Endodermal cell (in vitro differentiated cells): ENCODE results near the gene SH3BP5. TPM values are rescaled to one million over a fixed set of nuclear protein-coding genes. Genes with fewer than 3 reads are reported as not detected.
A peak's percentile ranks its signal among the peaks of the same experiment; 100 is the strongest.
"Not testable (repeated sequence)": the region's sequence is repeated elsewhere in the genome, so short reads cannot be mapped to it uniquely, and the experiment has no call there.

ENCODE experiments used
- DNase-seq: peaks from one replicate; pipeline ENCODE4 v3.0.0-alpha.2; 2017
- H3K27ac ChIP-seq: 2 replicates; pipeline ENCODE4 v1.5.1; 2013; ENCODE audit warnings: mild to moderate bottlenecking, low read depth, low read length, moderate library complexity
- H3K27me3 ChIP-seq: 2 replicates; pipeline ENCODE4 v1.6.1; 2013; ENCODE audit warnings: mild to moderate bottlenecking, low read length, moderate library complexity; ENCODE audit not compliant: insufficient read depth, control insufficient read depth, poor library complexity, severe bottlenecking
- H3K36me3 ChIP-seq: 2 replicates; pipeline ENCODE4 v1.7.0; 2013; ENCODE audit warnings: mild to moderate bottlenecking, low read length, moderate library complexity; ENCODE audit not compliant: control insufficient read depth, insufficient read depth
- H3K4me1 ChIP-seq: one replicate; pipeline ENCODE4 v1.7.0; 2013; ENCODE audit warnings: low read length; ENCODE audit not compliant: control insufficient read depth, insufficient read depth
- H3K4me3 ChIP-seq: 2 replicates; pipeline ENCODE4 v1.5.1; 2013; ENCODE audit warnings: mild to moderate bottlenecking, low read length, moderate library complexity
- H3K9ac ChIP-seq: 2 replicates; pipeline ENCODE4 v1.6.1; 2013; ENCODE audit warnings: mild to moderate bottlenecking, low read length, moderate library complexity; ENCODE audit not compliant: poor library complexity, severe bottlenecking; ENCODE audit errors: extremely low read depth
- H3K9me3 ChIP-seq: 2 replicates; pipeline ENCODE4 v1.6.1; 2013; ENCODE audit warnings: mild to moderate bottlenecking, low read length, moderate library complexity; ENCODE audit not compliant: control insufficient read depth
- H3K27ac Mint-ChIP-seq: 2 replicates; pipeline ENCODE4 v1.8.0; 2020; ENCODE audit warnings: mixed read lengths
- H3K27me3 Mint-ChIP-seq: 2 replicates; pipeline ENCODE4 v1.8.0; 2021; ENCODE audit warnings: mild to moderate bottlenecking, mixed read lengths; ENCODE audit not compliant: insufficient read depth
- H3K36me3 Mint-ChIP-seq: 2 replicates; pipeline ENCODE4 v1.8.0; 2020; ENCODE audit warnings: low read depth, mixed read lengths
- H3K4me1 Mint-ChIP-seq: 2 replicates; pipeline ENCODE4 v1.8.0; 2020; ENCODE audit warnings: mixed read lengths
- H3K4me3 Mint-ChIP-seq: 2 replicates; pipeline ENCODE4 v1.8.0; 2020; ENCODE audit warnings: mild to moderate bottlenecking, moderate library complexity, mixed read lengths
- H3K9me3 Mint-ChIP-seq: 2 replicates; pipeline ENCODE4 v1.8.0; 2020; ENCODE audit warnings: mild to moderate bottlenecking, mixed read lengths
- WGBS, 2 experiments: methylation state at CpG; one replicate each; pipeline versions ENCODE4 v1.1.5 to v1.1.7; 2013; ENCODE audit warnings: missing lambda C conversion rate in 2 of 2, mixed read lengths in 1 of 2; ENCODE audit not compliant: insufficient coverage in 1 of 2, insufficient read length in 1 of 2; 5-methylcytosine and 5-hydroxymethylcytosine counted together
- total RNA-seq, 2 donors: library from RNA; stranded (reverse); fragmentation: NEBNext Ultra II Directional in 1 of 2; extraction: Animal tissue kit (Norgen Biotek cat#: 25700) in 1 of 2; gene quantifications; 2 replicates in 1 of 2; 3 replicates in 1 of 2; pipeline ENCODE4 v1.2.1, GENCODE V29; 2021
- TF ChIP-seq, protein P1 (sequence below): fragments of 200-600 bp; sonication (generic); conservative IDR thresholded peaks from 2 replicates; pipeline ENCODE4 v1.5.0; 2021; ENCODE audit warnings: antibody characterized with exemption, mild to moderate bottlenecking

The SH3BP5 gene
- total RNA-seq, 2 donors from 2014 or later, result 25.8 to 30.3 TPM

- Mint-ChIP-seq H3K27me3 (no peaks in the 10 kb centered on the region), H3K36me3 (no peaks in the 10 kb centered on the region), H3K27ac (no peak overlapping the region), H3K9me3 (peaks cover 9% of the 10 kb centered on the region), H3K4me1 (peaks cover 8% of the 10 kb centered on the region), H3K4me3 (no peak overlapping the region)
- DNase-seq, result peak; percentile 56
- no peaks in the 10 kb centered on the region for H3K9me3 ChIP-seq
- H3K4me3 ChIP-seq, result no peak overlapping the region
- H3K4me1 ChIP-seq, result peaks cover 4% of the 10 kb centered on the region
- TF ChIP-seq, protein P1, sequence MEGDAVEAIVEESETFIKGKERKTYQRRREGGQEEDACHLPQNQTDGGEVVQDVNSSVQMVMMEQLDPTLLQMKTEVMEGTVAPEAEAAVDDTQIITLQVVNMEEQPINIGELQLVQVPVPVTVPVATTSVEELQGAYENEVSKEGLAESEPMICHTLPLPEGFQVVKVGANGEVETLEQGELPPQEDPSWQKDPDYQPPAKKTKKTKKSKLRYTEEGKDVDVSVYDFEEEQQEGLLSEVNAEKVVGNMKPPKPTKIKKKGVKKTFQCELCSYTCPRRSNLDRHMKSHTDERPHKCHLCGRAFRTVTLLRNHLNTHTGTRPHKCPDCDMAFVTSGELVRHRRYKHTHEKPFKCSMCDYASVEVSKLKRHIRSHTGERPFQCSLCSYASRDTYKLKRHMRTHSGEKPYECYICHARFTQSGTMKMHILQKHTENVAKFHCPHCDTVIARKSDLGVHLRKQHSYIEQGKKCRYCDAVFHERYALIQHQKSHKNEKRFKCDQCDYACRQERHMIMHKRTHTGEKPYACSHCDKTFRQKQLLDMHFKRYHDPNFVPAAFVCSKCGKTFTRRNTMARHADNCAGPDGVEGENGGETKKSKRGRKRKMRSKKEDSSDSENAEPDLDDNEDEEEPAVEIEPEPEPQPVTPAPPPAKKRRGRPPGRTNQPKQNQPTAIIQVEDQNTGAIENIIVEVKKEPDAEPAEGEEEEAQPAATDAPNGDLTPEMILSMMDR, result no peak
- H3K36me3 ChIP-seq, result no peaks in the 10 kb centered on the region
- no peak overlapping the region for H3K27ac ChIP-seq
- H3K27me3 ChIP-seq, result no peaks in the 10 kb centered on the region
- no peak overlapping the region for H3K9ac ChIP-seq
- WGBS, 2 experiments, result 68 to 69% methylated on average over 9 to 11 of the region's 11 CpGs
Observed at GRCh38 chr3:15361494-15362214, 29.3 kb upstream of the SH3BP5 start.

DNA sequence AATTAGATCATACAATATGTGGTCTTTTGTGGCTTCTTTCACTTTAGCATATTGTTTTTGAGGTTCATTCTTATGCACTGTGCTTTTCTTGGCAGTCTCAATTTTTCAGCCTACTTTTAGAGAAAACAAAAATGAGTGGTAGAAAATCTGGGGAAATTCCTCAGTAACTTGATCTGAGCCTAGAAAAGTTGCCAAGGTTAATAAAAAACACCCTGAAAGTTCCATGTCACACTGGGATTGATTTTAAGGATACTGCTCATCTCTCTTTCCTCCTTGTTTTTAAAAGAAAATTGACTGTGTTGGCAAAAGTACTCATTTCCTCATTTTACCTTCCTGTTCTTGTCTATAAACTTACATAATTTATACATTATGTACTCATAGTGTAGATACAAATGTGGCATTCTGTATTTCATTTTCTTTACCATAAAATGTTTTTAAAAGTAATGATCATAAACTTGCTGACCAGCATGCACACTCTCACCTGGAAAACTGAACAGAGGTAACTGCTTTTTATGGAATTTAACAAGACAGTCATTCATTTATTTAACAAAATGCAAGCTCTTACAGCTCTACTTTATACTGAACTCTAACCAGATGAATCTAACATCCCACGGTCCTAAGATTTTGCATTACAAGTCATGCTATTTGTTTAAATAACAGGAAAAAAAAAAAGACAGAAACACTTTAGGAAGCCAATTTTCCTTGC, 28.6 kb upstream of the SH3BP5 start:
- H3K36me3 Mint-ChIP-seq, result no peaks in the 10 kb centered on the region
- H3K4me1 Mint-ChIP-seq, result peaks cover 16% of the 10 kb centered on the region
- H3K27ac Mint-ChIP-seq, result no peak overlapping the region
- TF ChIP-seq, protein P1, result no peak
- no peak overlapping the region for H3K27ac ChIP-seq
- WGBS, 2 experiments, result 92 to 100% methylated on average over 1 of the region's 1 CpG
- no peak overlapping the region for H3K9ac ChIP-seq
- H3K36me3 ChIP-seq, result no peaks in the 10 kb centered on the region
- H3K9me3 ChIP-seq, result no peaks in the 10 kb centered on the region
- no peaks in the 10 kb centered on the region for H3K27me3 Mint-ChIP-seq
- no peak for DNase-seq
- H3K9me3 Mint-ChIP-seq, result peaks cover 9% of the 10 kb centered on the region
- no peaks in the 10 kb centered on the region for H3K27me3 ChIP-seq
- H3K4me3 ChIP-seq, result no peak overlapping the region
- H3K4me1 ChIP-seq, result peaks cover 4% of the 10 kb centered on the region
- H3K4me3 Mint-ChIP-seq, result no peak overlapping the region

- no peak for DNase-seq
- peaks cover 9% of the 10 kb centered on the region for H3K4me1 ChIP-seq
- H3K4me3 ChIP-seq, result no peak overlapping the region
- H3K9ac ChIP-seq, result no peak overlapping the region
- TF ChIP-seq, protein P1, result no peak
- H3K27ac ChIP-seq, result no peak overlapping the region
- 91 to 94% methylated on average over 6 of the region's 6 CpGs for WGBS, 2 experiments
- H3K27me3 ChIP-seq, result no peaks in the 10 kb centered on the region
- H3K36me3 ChIP-seq, result no peaks in the 10 kb centered on the region
- H3K4me1 Mint-ChIP-seq, result peaks cover 23% of the 10 kb centered on the region
- H3K4me3 Mint-ChIP-seq, result no peak overlapping the region
- H3K27ac Mint-ChIP-seq, result no peak overlapping the region
- H3K9me3 ChIP-seq, result no peaks in the 10 kb centered on the region
- H3K36me3 Mint-ChIP-seq, result no peaks in the 10 kb centered on the region
- peaks cover 7% of the 10 kb centered on the region for H3K9me3 Mint-ChIP-seq
- no peaks in the 10 kb centered on the region for H3K27me3 Mint-ChIP-seq
Observed at GRCh38 chr3:15359677-15360397, 27.5 kb upstream of the SH3BP5 start.

DNA sequence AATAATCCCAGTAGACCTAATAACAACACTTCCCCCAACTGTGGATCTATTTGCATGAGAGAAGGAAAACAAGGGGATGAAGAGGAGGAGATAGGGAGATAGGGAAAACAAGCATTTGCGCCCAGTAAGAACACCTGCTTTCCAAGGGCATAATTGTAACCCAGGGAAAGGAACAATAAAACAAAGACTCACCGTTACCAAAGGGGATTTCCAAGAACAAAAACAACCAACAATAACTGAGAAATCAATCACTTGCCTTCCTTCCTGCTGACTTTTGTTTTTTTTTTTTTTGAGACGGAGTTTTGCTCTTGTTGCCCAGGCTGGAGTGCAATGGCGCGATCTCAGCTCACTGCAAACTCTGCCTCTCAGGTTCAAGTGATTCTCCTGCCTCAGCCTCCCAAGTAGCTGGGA, 24.3 kb upstream of the SH3BP5 start:
- not testable (repeated sequence) for H3K9ac ChIP-seq
- peak overlapping the region; percentile 85 for H3K27ac Mint-ChIP-seq

More for the DNA sequence above, 24.3 kb upstream of the SH3BP5 start:
- H3K27me3 Mint-ChIP-seq, H3K36me3 Mint-ChIP-seq, H3K27ac ChIP-seq, H3K4me3 Mint-ChIP-seq, H3K4me1 ChIP-seq, H3K4me3 ChIP-seq, H3K27me3 ChIP-seq, DNase-seq, H3K36me3 ChIP-seq: not testable (repeated sequence)
- H3K4me1 Mint-ChIP-seq, result peaks cover 20% of the 10 kb centered on the region
- peaks cover 14% of the 10 kb centered on the region for H3K9me3 Mint-ChIP-seq
- 63 to 69% methylated on average over 2 to 5 of the region's 5 CpGs for whole genome bisulfite sequencing, 2 experiments
- peaks cover 15% of the 10 kb centered on the region for H3K9me3 ChIP-seq
